GM20431 (cell line): ENCODE measurements around the gene DPP10.

Experiments used
- in situ Hi-C: fragments of 300-500 bp; cut with MseI, MboI; formaldehyde crosslinking; loops from one replicate; pipeline ENCODE4 v1.15.0; 2020; ENCODE audit warnings: low sequenced_read_pairs; ENCODE audit not compliant: unreplicated experiment

Gene DPP10

GRCh38 chr2:114784890-114785583 is 342.6 kb downstream of the DPP10 start:
- in situ Hi-C loops: no loop called here

GRCh38 chr2:114786901-114787300 is 344.5 kb downstream of the DPP10 start:
- in situ Hi-C loops: no loop called here

DNA sequence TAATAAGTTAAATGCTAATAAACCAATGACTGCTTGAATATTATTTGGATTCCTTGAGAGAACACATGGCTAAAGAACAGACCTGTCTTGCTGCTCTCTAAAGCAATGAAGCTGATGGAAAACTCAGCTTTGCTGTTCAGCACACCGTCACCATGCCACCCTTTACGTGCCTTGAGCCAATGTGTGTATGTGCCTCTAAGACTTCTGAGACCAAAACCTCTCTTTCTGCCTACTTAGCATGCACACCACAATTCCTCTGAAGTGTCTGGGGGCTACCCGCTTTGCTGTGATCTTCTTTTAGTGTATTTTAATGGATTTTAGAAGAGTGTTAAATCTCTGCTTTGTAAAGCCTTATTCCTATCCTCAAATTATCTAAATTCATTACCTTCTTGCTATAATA is 345.0 kb downstream of the DPP10 start:
- in situ Hi-C loops: no loop called here

GRCh38 chr2:114789989-114790388 is 347.5 kb downstream of the DPP10 start:
- in situ Hi-C loops: no loop called here

DNA sequence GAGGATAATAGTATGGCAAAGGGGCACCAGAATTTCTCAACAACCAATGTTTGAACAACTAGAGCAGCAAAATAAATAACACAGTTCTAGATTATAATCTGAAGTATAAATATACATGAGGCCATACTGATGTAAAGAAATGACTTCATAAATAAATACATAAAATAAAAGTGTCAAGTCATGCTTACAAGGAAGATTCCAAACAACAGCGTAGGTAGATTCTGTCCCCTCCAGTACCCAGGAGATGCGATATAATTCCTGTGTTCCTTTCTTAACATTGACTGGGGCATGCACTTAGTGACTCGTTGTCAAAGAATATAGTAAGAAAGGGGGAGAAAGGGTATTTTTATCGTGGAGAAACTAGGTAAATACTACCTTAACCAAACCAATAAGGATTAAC is 355.1 kb downstream of the DPP10 start:
- in situ Hi-C loops: no loop called here

GRCh38 chr2:114797942-114798341 is 355.5 kb downstream of the DPP10 start:
- in situ Hi-C loops: no loop called here

DNA sequence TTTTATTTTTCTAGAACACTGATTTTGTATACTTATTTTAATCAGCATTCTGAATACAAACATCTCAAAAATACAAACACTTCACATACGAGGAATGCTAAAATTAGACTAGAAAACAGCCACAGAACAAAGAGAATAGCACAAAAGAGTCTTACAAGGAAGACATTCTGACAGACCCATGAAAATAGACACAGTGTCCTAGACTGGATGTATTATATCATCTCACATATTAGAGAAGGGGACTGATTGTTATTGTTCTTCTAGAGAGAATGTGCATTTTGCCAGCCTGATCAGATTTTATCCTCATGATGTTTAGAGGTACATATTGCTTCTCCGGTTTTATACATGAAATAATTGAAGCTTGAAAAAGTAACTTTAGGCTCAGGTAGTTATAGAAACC is 357.9 kb downstream of the DPP10 start:
- in situ Hi-C loops: no loop called here

DNA sequence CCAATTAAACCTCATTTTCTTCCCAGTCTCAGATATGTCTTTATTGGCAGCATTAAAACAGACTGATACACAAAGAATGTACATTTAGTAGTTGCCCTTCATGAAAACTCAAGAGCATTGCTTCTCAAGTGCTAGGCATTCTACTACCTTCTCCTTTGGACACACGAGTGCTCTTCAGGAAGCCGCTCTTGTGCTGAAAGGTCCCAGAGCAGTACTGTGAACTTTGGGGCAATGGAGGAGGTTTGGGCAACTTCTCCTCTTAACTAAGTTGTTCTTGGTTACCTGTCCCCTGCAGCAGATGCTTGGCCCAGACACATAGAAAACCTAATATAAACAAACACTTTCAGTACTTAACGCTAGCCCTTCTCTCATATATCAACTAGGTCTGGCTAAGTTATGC is 362.8 kb downstream of the DPP10 start:
- in situ Hi-C loops: no loop called here

DNA sequence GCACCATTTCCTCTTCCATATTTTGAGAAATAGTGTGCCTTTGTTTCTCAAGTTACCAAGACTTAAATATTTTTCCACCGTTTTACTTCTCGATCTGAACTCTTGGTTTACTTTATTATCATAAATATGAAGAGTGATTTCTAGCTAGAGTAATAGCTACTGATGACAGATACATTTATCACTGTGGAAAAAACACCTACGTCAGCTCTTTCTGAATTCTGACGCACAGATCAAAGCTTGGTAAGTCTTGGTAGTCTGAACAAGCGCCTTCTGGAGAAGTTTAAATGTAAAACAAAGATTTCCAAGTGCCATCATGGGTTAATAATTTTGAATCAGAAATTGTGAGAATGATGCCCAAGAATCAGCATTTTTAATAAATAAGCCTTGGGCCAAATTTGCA is 367.7 kb downstream of the DPP10 start:
- in situ Hi-C loops: no loop called here

GRCh38 chr2:114812261-114812660 is 369.8 kb downstream of the DPP10 start:
- in situ Hi-C loops: no loop called here

- in situ Hi-C loops: no loop called here
Measured at GRCh38 chr2:114814355-114814754, 371.9 kb downstream of the DPP10 start.

DNA sequence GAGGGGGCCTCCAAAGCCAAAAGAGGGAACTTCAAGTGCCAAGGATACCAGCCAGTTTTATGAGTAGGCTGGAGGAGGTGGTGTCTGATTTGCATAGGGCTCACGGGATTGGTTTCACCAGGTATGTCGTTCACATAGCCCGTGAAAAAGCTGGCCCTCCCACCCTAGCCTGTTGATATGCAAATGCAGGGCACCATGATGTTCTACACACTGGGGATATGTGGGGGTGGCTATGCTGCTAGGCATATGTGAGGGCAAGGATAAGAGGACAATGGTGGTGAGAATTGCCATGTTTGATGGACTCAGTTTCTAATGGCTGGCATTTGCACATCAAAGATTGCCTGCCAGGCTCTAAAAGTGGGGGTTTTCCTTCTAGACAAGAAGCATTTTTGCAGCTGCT is 378.6 kb downstream of the DPP10 start:
- in situ Hi-C loops: no loop called here

GRCh38 chr2:114843963-114844362 is 401.5 kb downstream of the DPP10 start:
- in situ Hi-C loops: no loop called here

GRCh38 chr2:114857196-114857595 is 414.8 kb downstream of the DPP10 start:
- in situ Hi-C loops: no loop called here

- in situ Hi-C loops: no loop called here
Measured at GRCh38 chr2:114859726-114860510, 417.5 kb downstream of the DPP10 start.

- in situ Hi-C loops: no loop called here
Measured at GRCh38 chr2:114862243-114862642, 419.8 kb downstream of the DPP10 start.

DNA sequence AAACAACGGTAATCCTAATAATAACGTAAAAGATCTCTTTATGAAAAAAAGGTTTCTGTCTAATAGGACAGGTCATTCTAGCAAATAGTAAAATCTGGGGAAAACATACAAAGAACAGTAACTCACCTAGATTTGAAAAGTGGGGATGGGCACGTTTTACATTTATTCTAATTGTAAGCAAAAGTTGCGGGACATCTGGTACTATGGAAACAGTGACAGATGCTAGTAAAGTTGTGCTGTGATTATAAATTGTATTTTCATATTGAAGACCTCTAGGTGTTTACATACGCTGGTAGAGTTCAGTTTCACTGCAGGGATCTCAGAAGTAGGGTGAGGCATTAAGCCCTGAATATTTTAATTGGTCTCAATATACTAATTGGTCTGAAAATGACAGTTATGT is 422.5 kb downstream of the DPP10 start:
- in situ Hi-C loops: no loop called here

DNA sequence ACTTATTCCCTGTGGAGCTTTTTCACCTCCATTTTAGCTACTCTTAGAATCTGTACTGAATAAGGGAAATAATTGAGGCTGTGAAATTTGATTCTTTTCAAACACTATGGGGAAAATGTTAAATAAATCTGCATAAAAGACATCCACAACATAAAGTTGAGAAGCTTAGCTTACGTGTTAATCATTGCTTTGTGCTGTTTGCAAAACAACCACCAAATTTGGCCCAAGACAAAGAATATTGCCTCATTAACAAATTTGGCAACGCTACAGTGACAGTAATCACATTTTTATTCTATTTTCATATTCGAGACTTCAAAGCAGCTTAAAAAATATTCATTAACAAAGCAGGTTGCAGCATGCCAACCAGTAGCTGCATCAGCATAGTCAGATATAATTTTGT is 437.6 kb downstream of the DPP10 start:
- in situ Hi-C loops: no loop called here

- in situ Hi-C loops: no loop called here
Measured at GRCh38 chr2:114919985-114920384, 477.5 kb downstream of the DPP10 start.

DNA sequence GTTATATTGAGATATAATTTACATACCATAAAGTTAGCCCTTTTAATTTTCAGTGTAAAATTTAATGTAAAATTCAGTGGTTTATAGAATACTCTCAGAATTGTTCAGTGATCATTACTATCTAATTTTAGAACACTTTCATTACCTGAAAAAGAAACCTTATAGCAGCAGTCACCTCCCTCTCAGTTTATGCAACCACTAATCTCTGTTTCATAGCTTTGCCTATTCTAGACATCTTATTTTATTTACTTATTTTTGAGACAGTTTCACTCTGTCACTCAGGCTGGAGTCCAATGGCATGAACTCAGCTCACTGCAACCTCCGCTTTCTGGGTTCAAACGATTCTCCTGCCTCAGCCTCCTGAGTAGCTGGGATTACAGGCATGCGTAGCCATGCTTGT is 479.6 kb downstream of the DPP10 start:
- in situ Hi-C loops: no loop called here

GRCh38 chr2:114925296-114926255 is 483.1 kb downstream of the DPP10 start:
- in situ Hi-C loops: no loop called here
